CD4-positive, alpha-beta memory T cell (primary cell): Measurements from ENCODE around the gene FLACC1. TPM values are rescaled to one million over a fixed set of nuclear protein-coding genes. Genes with fewer than 3 reads are reported as not detected.

Source experiments
- CTCF ChIA-PET: fragments of 350-600 bp; sonication (Branson Sonifier 250); formaldehyde crosslinking; loops from one replicate; lab custom pipeline; 2021; ENCODE audit warnings: inconsistent platforms; ENCODE audit not compliant: partially characterized antibody; lab: Charles Lee
- POLR2A ChIA-PET: fragments of 350-600 bp; sonication (Branson Sonifier 250); formaldehyde crosslinking; loops from one replicate; lab custom pipeline; 2021; ENCODE audit not compliant: partially characterized antibody; lab: Charles Lee
- DNase-seq, 5 donors: peaks; one replicate each; pipeline versions ENCODE4 v3.0.0 to v3.0.0-alpha.2; 2020 to 2022; ENCODE audit warnings: mixed read lengths in 1 of 5
- H3K27ac ChIP-seq: one replicate; pipeline ENCODE4 v1.7.0; 2013; ENCODE audit warnings: low read depth, low read length
- H3K27me3 ChIP-seq: 2 replicates; pipeline ENCODE4 v1.7.0; 2013; ENCODE audit warnings: mild to moderate bottlenecking, low read length, moderate library complexity; ENCODE audit not compliant: insufficient read depth
- H3K36me3 ChIP-seq: 2 replicates; pipeline ENCODE4 v1.7.0; 2013; ENCODE audit warnings: mild to moderate bottlenecking, low read length, moderate library complexity; ENCODE audit not compliant: insufficient read depth
- H3K4me1 ChIP-seq: 2 replicates; pipeline ENCODE4 v1.7.0; 2013; ENCODE audit warnings: mild to moderate bottlenecking, low read length, moderate library complexity; ENCODE audit not compliant: insufficient read depth
- H3K4me3 ChIP-seq, 2 donors: one replicate each; pipeline ENCODE4 v1.7.0; 2013; ENCODE audit warnings: low read length in 2 of 2, mild to moderate bottlenecking in 1 of 2
- H3K9me3 ChIP-seq, 2 donors: one replicate each; pipeline ENCODE4 v1.7.0; 2013; ENCODE audit warnings: low read length in 2 of 2, control low read depth in 1 of 2; ENCODE audit not compliant: control insufficient read depth in 1 of 2
- H3K27ac Mint-ChIP-seq, 7 donors: one replicate each; pipeline ENCODE4 v1.8.0; 2020 to 2021; ENCODE audit warnings: mixed read lengths in 7 of 7, mild to moderate bottlenecking in 6 of 7, inconsistent platforms in 3 of 7, moderate library complexity in 3 of 7
- H3K27me3 Mint-ChIP-seq, 2 donors: one replicate each; pipeline ENCODE4 v1.8.0; 2020 to 2021; ENCODE audit warnings: mixed read lengths in 2 of 2
- H3K36me3 Mint-ChIP-seq, 2 donors: one replicate each; pipeline ENCODE4 v1.8.0; 2020 to 2021; ENCODE audit warnings: mixed read lengths in 2 of 2, inconsistent platforms in 1 of 2, mild to moderate bottlenecking in 1 of 2
- H3K4me1 Mint-ChIP-seq, 4 donors: one replicate each; pipeline ENCODE4 v1.8.0; 2020 to 2021; ENCODE audit warnings: mixed read lengths in 4 of 4, mild to moderate bottlenecking in 1 of 4
- H3K4me3 Mint-ChIP-seq, 8 donors: one replicate each; pipeline ENCODE4 v1.8.0; 2020 to 2021; ENCODE audit warnings: mixed read lengths in 8 of 8, mild to moderate bottlenecking in 7 of 8, moderate library complexity in 6 of 8, inconsistent platforms in 3 of 8
- H3K9me3 Mint-ChIP-seq, 8 donors: one replicate each; pipeline ENCODE4 v1.8.0; 2020 to 2021; ENCODE audit warnings: mixed read lengths in 8 of 8, mild to moderate bottlenecking in 5 of 8, inconsistent platforms in 3 of 8, moderate library complexity in 1 of 8
- intact Hi-C: fragments of 100-400 bp; cut with micrococcal nuclease; formaldehyde crosslinking; loops from one replicate; pipeline ENCODE4 v1.15.1; 2023
- polyA plus RNA-seq, 2 donors: library from polyadenylated mRNA; unstranded; fragments of 300-500 nt; fragmentation: Illumina TruSeq; gene quantifications; one replicate each; pipeline ENCODE4 v1.2.3, GENCODE V29; 2021
- total RNA-seq, 2 experiments: library from RNA; stranded (reverse); gene quantifications; one replicate each; pipeline ENCODE4 v1.2.3, GENCODE V29; 2021

The FLACC1 gene, protein sequence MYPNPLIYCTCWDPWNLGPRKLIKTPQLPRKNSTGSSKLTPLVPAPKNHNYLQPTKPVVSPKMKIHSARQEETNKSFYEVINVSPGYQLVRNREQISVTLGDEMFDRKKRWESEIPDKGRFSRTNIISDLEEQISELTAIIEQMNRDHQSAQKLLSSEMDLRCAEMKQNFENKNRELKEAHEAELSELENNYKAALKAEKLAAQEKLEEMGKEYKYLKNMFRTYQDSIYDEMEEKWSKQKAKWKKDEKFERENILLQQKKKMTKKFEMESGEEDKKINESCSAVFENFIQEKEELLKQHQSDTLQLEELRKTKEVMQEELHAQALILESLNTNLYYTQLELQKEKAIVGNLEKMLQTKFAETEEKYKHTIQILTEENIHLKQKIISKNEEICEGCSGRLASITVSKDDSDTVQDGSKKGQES
- total RNA-seq (10 to 100 TPM; 10.0 to 10.3 TPM), polyA plus RNA-seq (under 1 TPM; 0.39 to 0.77 TPM)

GRCh38 chr2:201357221-201357620, at the start of gene FLACC1:
TSS of gene FLACC1 (minus strand) at chr2:201357345. CDS start at chr2:201351404, 5,941 bp downstream.
- Histone ChIP-seq H3K4me1 (peaks cover 13% of the 10 kb centered on the region), H3K9me3 (no peaks in the 10 kb centered on the region), H3K4me3 (no peak within 1 kb of the TSS), H3K27me3 (no peaks in the 10 kb centered on the region), H3K27ac (no peak within 1 kb of the TSS), H3K36me3 (no peaks in the 10 kb centered on the region)
- peaks cover 0 to 4% (median 0%) of the 10 kb centered on the region in 8 donors for H3K9me3 Mint-ChIP-seq
- POLR2A ChIA-PET, result no interaction called here
- peak within 1 kb of the TSS in 2 of 7 donors; percentile 23 to 43 for H3K27ac Mint-ChIP-seq
- CTCF ChIA-PET, result interaction anchor here (0.7 to 2.0 kb wide), 3 partner anchors 12 to 124 kb away, joined by 3 to 8 read pairs (median 3); no protein-coding TSS in a partner anchor
- no peak within 1 kb of the TSS for H3K4me3 Mint-ChIP-seq
- peak in 1 of 5 donors; percentile 3 for DNase-seq
- no peaks in the 10 kb centered on the region for H3K27me3 Mint-ChIP-seq
- H3K36me3 Mint-ChIP-seq, result peaks cover 19 to 20% of the 10 kb centered on the region in 2 donors
- peaks cover 10 to 15% (median 13%) of the 10 kb centered on the region in 4 donors for H3K4me1 Mint-ChIP-seq
- intact Hi-C loops, result no loop called here

GRCh38 chr2:201406077-201406662, 49.0 kb upstream of the FLACC1 start:
- Mint-ChIP-seq H3K36me3 (peaks cover 19 to 39% of the 10 kb centered on the region in 2 donors), H3K4me1 (peaks cover 29 to 66% (median 44%) of the 10 kb centered on the region in 4 donors), H3K27me3 (no peaks in the 10 kb centered on the region), H3K9me3 (no peaks in the 10 kb centered on the region), H3K27ac (peak overlapping the region in 2 of 7 donors; percentile 29 to 31), H3K4me3 (peak overlapping the region in 1 of 8 donors; percentile 33)
- no peak overlapping the region for H3K4me3 ChIP-seq
- H3K27me3 ChIP-seq, result no peaks in the 10 kb centered on the region
- no peaks in the 10 kb centered on the region for H3K36me3 ChIP-seq
- no peaks in the 10 kb centered on the region for H3K9me3 ChIP-seq
- no peak overlapping the region for H3K27ac ChIP-seq
- intact Hi-C loops, result no loop called here
- H3K4me1 ChIP-seq, result peaks cover 39% of the 10 kb centered on the region
- POLR2A ChIA-PET, result no interaction called here
- no peak for DNase-seq
- CTCF ChIA-PET, result no interaction called here

DNA sequence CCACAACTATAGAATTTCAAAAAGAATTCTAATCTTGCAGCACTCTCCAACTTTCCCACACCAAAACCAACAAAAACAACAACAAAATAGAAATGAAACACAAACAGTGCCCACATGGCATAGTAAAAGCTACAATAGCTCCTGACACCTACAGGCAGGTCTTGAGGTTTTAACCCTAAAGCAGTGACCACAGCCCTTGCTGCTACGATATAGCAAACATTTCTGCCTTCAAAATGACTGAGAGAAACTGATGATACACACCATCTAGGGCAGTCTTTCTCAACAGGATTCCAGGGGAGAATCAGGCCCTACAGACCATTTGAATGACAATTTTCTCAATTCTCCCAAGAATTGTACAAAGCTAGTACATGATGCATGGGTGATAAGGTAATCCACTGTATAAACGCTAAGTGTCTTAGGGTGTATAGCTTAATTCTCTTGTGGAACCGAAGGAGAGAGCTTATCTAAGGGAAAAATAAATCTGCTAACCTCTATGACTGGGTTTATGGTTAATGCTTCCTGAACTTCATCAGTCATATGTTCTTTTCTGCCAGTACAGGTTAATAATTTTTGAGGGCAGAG, 47.6 kb upstream of the FLACC1 start:
- intact Hi-C loops, result no loop called here
- peak overlapping the region in 1 of 7 donors; percentile 49 for H3K27ac Mint-ChIP-seq
- ChIA-PET POLR2A (interaction anchor here (0.8 kb wide), 1 partner anchor 27 kb away, joined by 4 read pairs; no protein-coding TSS in a partner anchor), CTCF (no interaction called here)
- Histone ChIP-seq H3K4me3 (no peak overlapping the region), H3K27me3 (no peaks in the 10 kb centered on the region), H3K4me1 (peaks cover 39% of the 10 kb centered on the region), H3K9me3 (no peaks in the 10 kb centered on the region), H3K27ac (no peak overlapping the region), H3K36me3 (peaks cover 2% of the 10 kb centered on the region)
- H3K27me3 Mint-ChIP-seq, result no peaks in the 10 kb centered on the region
- peaks cover 24 to 39% of the 10 kb centered on the region in 2 donors for H3K36me3 Mint-ChIP-seq
- DNase-seq, result no peak
- H3K4me3 Mint-ChIP-seq, result no peak overlapping the region
- H3K9me3 Mint-ChIP-seq, result no peaks in the 10 kb centered on the region
- peaks cover 28 to 56% (median 45%) of the 10 kb centered on the region in 4 donors for H3K4me1 Mint-ChIP-seq

- Histone ChIP-seq H3K4me3 (no peak overlapping the region), H3K4me1 (peaks cover 39% of the 10 kb centered on the region), H3K9me3 (no peaks in the 10 kb centered on the region), H3K36me3 (peaks cover 7% of the 10 kb centered on the region), H3K27me3 (no peaks in the 10 kb centered on the region), H3K27ac (no peak overlapping the region)
- DNase-seq, result no peak
- CTCF ChIA-PET, result no interaction called here
- POLR2A ChIA-PET, result no interaction called here
- Mint-ChIP-seq H3K9me3 (no peaks in the 10 kb centered on the region), H3K36me3 (peaks cover 33 to 48% of the 10 kb centered on the region in 2 donors), H3K4me3 (no peak overlapping the region), H3K27ac (peak overlapping the region in 1 of 7 donors; percentile 8), H3K27me3 (no peaks in the 10 kb centered on the region), H3K4me1 (peaks cover 27 to 50% (median 43%) of the 10 kb centered on the region in 4 donors)
- intact Hi-C loops, result no loop called here
Observed at GRCh38 chr2:201403880-201404279, 46.7 kb upstream of the FLACC1 start.

- POLR2A ChIA-PET, result no interaction called here
- H3K36me3 Mint-ChIP-seq, result peaks cover 35 to 49% of the 10 kb centered on the region in 2 donors
- no peak overlapping the region for H3K4me3 Mint-ChIP-seq
- H3K36me3 ChIP-seq, result peaks cover 11% of the 10 kb centered on the region
- H3K27me3 Mint-ChIP-seq, result no peaks in the 10 kb centered on the region
- no peaks in the 10 kb centered on the region for H3K9me3 Mint-ChIP-seq
- H3K9me3 ChIP-seq, result no peaks in the 10 kb centered on the region
- no peak overlapping the region for H3K27ac Mint-ChIP-seq
- peaks cover 39% of the 10 kb centered on the region for H3K4me1 ChIP-seq
- peaks cover 26 to 50% (median 41%) of the 10 kb centered on the region in 4 donors for H3K4me1 Mint-ChIP-seq
- no peak overlapping the region for H3K4me3 ChIP-seq
- no peaks in the 10 kb centered on the region for H3K27me3 ChIP-seq
- no peak for DNase-seq
- H3K27ac ChIP-seq, result no peak overlapping the region
- CTCF ChIA-PET, result no interaction called here
- intact Hi-C loops, result no loop called here
Observed at GRCh38 chr2:201402651-201403562, 45.8 kb upstream of the FLACC1 start.

- H3K27me3 ChIP-seq, result no peaks in the 10 kb centered on the region
Observed at GRCh38 chr2:201401815-201402214, 44.7 kb upstream of the FLACC1 start.

More at GRCh38 chr2:201401815-201402214, 44.7 kb upstream of the FLACC1 start:
- intact Hi-C loops, result no loop called here
- Mint-ChIP-seq H3K36me3 (peaks cover 32 to 52% of the 10 kb centered on the region in 2 donors), H3K27me3 (no peaks in the 10 kb centered on the region), H3K9me3 (no peaks in the 10 kb centered on the region), H3K27ac (peak overlapping the region in 2 of 7 donors; percentile 48 to 53), H3K4me3 (no peak overlapping the region), H3K4me1 (peaks cover 21 to 44% (median 34%) of the 10 kb centered on the region in 4 donors)
- peaks cover 33% of the 10 kb centered on the region for H3K4me1 ChIP-seq
- no peak overlapping the region for H3K4me3 ChIP-seq
- CTCF ChIA-PET, result interaction anchor here (1.0 to 1.2 kb wide), 2 partner anchors 13 to 33 kb away, joined by 3 read pairs; no protein-coding TSS in a partner anchor
- POLR2A ChIA-PET, result no interaction called here
- no peak for DNase-seq
- H3K36me3 ChIP-seq, result peaks cover 22% of the 10 kb centered on the region
- H3K27ac ChIP-seq, result no peak overlapping the region
- no peaks in the 10 kb centered on the region for H3K9me3 ChIP-seq
